Suprapubic skin (tissue), 4 donors: ENCODE results near the gene HES1. TPM values are rescaled to one million over a fixed set of nuclear protein-coding genes. Genes with fewer than 3 reads are reported as not detected.

ENCODE experiments used
- DNase-seq, 2 donors: peaks; one replicate each; pipeline ENCODE4 v3.0.0-alpha.2; 2019; ENCODE audit warnings: low spot score in 2 of 2
- H3K27ac ChIP-seq: fragments of 200-600 bp; sonication (generic); one replicate; pipeline ENCODE4 v1.5.1; 2019
- H3K27me3 ChIP-seq: fragments of 200-600 bp; sonication (generic); one replicate; pipeline ENCODE4 v1.5.1; 2019
- H3K36me3 ChIP-seq: fragments of 200-600 bp; sonication (generic); one replicate; pipeline ENCODE4 v1.5.1; 2019
- H3K4me1 ChIP-seq: fragments of 200-600 bp; sonication (generic); one replicate; pipeline ENCODE4 v1.5.1; 2019
- H3K4me3 ChIP-seq: fragments of 200-600 bp; sonication (generic); one replicate; pipeline ENCODE4 v1.5.1; 2019; ENCODE audit warnings: mild to moderate bottlenecking
- H3K9me3 ChIP-seq: fragments of 200-600 bp; sonication (generic); one replicate; pipeline ENCODE4 v1.5.1; 2019
- EP300 ChIP-seq: sonication (generic); formaldehyde crosslinking; IDR thresholded peaks from one replicate; pipeline ENCODE4 v1.6.1; 2017; ENCODE audit warnings: antibody characterized with exemption
- POLR2A ChIP-seq, 2 donors: fragments of 450-650 bp; IDR thresholded peaks; one replicate each; pipeline ENCODE4 v1.6.1; 2017; ENCODE audit warnings: antibody characterized with exemption in 2 of 2, mild to moderate bottlenecking in 2 of 2, moderate library complexity in 2 of 2
- POLR2AphosphoS5 ChIP-seq, 3 donors: sonication (generic); formaldehyde crosslinking; IDR thresholded peaks; one replicate each; pipeline ENCODE4 v1.6.1; 2017; ENCODE audit warnings: antibody characterized with exemption in 3 of 3
- WGBS: methylation state at CpG from one replicate; pipeline ENCODE4 v1.1.5; 2018; 5-methylcytosine and 5-hydroxymethylcytosine counted together
- total RNA-seq, 4 donors: library from RNA; depleted of rRNA; stranded (reverse); fragments of >200 nt; gene quantifications; one replicate each; pipeline ENCODE4 v1.1.0, GENCODE V29; 2016
- TF ChIP-seq, protein P1 (sequence below), 2 donors: fragments of 200-600 bp in 1 of 2; fragments of 450-650 bp in 1 of 2; sonication (generic) in 1 of 2; IDR thresholded peaks; one replicate each; pipeline ENCODE4 v1.5.1; 2016 to 2019; ENCODE audit warnings: antibody characterized with exemption in 2 of 2, mild to moderate bottlenecking in 1 of 2, moderate library complexity in 1 of 2

Gene HES1
- total RNA-seq, 4 donors from 2014 or later, result 128 to 206 (median 154) TPM

DNA sequence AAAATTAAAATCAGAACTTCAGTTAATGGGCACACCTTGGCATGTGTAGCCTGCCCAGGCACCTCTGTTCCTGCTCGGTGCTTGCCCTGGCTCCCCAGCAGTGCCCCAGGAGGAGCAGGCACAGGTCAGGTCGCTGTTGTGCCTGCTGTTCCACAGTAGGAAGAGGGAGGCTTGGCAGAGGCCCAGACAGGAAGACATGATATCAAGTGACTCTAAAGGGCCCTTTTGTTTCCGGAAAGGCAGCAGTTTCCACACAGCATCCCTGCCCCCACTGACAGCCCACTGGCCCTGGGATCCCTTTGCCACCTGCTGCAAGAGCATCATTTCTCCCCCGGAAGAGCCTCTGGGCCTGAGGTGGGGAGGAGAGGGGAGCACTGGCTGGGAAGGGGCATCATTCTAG is 40.5 kb upstream of the HES1 start:
- no peak for DNase-seq
- WGBS, result 16% methylated on average over 2 of the region's 4 CpGs

DNA sequence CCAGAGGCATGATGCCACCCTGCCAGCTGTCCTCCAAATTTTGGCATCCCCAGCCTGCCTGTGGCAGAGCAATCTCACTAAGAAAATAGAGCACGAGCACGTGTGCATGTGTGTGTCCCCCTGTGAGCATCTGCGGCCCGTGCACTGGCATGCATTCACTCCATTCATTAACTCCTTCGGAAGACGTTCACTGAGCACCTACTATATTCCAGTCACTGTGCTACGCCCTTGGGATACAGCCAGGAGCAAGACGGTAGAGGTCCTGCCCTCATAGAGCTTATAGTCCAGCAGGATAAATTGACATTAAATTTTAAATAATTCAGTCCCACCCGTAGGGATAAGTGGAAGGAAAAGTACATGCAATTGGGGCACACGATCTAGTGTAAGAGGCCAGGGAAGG is 40.0 kb upstream of the HES1 start:
- WGBS, result 98% methylated on average over 7 of the region's 10 CpGs
- Histone ChIP-seq H3K4me3 (no peak overlapping the region), H3K36me3 (no peaks in the 10 kb centered on the region), H3K27me3 (no peaks in the 10 kb centered on the region), H3K4me1 (peaks cover 29% of the 10 kb centered on the region), H3K9me3 (no peaks in the 10 kb centered on the region), H3K27ac (no peak overlapping the region)
- TF ChIP-seq POLR2AphosphoS5 (IDR thresholded peaks at IDR 0.05) (no peak), EP300 (no peak), POLR2A (IDR thresholded peaks at IDR 0.05) (no peak)
- TF ChIP-seq, protein P1, sequence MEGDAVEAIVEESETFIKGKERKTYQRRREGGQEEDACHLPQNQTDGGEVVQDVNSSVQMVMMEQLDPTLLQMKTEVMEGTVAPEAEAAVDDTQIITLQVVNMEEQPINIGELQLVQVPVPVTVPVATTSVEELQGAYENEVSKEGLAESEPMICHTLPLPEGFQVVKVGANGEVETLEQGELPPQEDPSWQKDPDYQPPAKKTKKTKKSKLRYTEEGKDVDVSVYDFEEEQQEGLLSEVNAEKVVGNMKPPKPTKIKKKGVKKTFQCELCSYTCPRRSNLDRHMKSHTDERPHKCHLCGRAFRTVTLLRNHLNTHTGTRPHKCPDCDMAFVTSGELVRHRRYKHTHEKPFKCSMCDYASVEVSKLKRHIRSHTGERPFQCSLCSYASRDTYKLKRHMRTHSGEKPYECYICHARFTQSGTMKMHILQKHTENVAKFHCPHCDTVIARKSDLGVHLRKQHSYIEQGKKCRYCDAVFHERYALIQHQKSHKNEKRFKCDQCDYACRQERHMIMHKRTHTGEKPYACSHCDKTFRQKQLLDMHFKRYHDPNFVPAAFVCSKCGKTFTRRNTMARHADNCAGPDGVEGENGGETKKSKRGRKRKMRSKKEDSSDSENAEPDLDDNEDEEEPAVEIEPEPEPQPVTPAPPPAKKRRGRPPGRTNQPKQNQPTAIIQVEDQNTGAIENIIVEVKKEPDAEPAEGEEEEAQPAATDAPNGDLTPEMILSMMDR (IDR thresholded peaks at IDR 0.05), result no peak
- no peak for DNase-seq

More for the DNA sequence above, 40.5 kb upstream of the HES1 start:
- Histone ChIP-seq H3K4me1 (peaks cover 33% of the 10 kb centered on the region), H3K36me3 (no peaks in the 10 kb centered on the region), H3K27me3 (no peaks in the 10 kb centered on the region), H3K9me3 (no peaks in the 10 kb centered on the region), H3K27ac (no peak overlapping the region), H3K4me3 (no peak overlapping the region)
- no peak for TF ChIP-seq POLR2A (IDR thresholded peaks at IDR 0.05)
- TF ChIP-seq, protein P1 (IDR thresholded peaks at IDR 0.05), result no peak
- no peak for TF ChIP-seq EP300
- no peak for TF ChIP-seq POLR2AphosphoS5 (IDR thresholded peaks at IDR 0.05)

DNA sequence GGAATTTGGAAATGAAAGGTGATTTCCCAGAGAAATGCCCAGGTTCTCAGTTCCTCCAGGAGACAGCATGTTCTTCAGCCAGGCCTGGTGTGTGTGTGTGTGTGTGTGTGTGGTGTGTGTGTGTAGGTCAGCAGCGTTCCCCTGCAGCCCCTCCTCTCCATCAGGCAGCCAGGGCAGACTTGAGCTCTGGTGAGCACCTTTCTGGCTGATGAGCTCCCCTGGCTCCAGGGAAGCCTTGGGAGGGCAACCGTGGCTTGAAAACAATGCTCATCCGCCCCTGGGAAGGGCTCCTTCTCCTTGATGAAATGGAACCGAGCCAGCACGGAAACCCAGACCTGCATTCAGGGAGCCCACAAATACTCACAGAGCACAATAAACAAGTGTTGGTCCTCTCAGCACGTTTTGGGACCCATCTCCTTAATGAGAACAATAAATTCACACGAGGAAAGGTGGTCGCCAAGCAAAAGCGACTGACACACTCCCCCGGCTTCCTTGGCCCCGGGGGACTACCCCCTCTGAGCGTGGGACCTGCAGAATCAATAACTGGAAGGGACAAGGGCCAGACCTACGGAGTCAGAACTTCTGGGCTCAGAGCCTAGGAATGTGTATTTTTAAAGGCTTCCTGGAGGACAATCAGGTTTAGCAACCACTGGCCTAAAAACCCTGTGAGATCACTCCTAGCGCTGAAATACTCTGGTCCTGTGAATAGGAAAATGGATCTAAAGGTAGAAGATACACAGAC is 38.6 kb upstream of the HES1 start:
- Histone ChIP-seq H3K36me3 (no peaks in the 10 kb centered on the region), H3K27me3 (no peaks in the 10 kb centered on the region), H3K9me3 (no peaks in the 10 kb centered on the region), H3K4me3 (no peak overlapping the region), H3K27ac (no peak overlapping the region), H3K4me1 (peaks cover 27% of the 10 kb centered on the region)
- DNase-seq, result no peak
- WGBS, result 64% methylated on average over 9 of the region's 14 CpGs
- TF ChIP-seq POLR2A (IDR thresholded peaks at IDR 0.05) (no peak), POLR2AphosphoS5 (IDR thresholded peaks at IDR 0.05) (no peak), EP300 (no peak)
- TF ChIP-seq, protein P1 (IDR thresholded peaks at IDR 0.05), result no peak

DNA sequence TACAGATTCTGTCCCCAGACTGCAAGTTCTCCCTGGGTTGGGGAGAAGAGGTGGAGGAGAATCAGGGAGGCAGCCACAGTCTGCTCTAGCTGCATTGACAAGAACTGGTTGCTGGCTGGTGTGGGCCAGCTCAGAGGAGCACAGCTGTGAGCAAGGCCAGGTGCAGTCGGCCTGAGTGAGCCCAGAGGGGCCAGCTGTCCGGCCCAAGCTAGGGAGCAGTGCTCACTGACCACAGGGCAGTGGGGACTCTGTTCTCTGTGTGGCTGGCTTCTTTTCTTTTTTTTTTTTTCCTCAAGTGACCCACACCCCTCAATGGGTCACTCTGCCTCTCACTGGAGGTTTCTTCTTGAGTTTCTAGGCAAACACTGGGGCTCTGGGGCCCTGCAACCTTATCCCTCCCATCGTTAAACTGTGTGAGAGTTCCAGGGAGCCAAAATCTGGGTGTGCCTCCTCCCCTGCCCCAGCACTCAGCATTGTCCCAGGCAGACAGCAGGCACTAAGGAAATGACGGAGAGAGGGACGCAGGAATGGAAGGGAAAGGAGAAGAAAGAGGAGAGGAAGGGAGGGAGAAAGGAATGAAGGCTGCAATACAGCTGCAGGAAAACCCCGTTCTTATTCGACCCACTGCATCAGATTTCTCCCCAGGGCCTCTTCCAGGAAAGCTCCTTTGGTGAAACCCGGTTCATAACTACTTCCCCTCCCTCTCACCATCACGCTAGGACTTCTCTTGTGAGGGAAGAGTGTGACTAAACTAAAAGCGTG is 37.7 kb upstream of the HES1 start:
- no peaks in the 10 kb centered on the region for H3K27me3 ChIP-seq
- DNase-seq, result no peak
- H3K36me3 ChIP-seq, result no peaks in the 10 kb centered on the region
- TF ChIP-seq, protein P1 (IDR thresholded peaks at IDR 0.05), result no peak
- TF ChIP-seq POLR2A (IDR thresholded peaks at IDR 0.05) (no peak), POLR2AphosphoS5 (IDR thresholded peaks at IDR 0.05) (no peak), EP300 (no peak)
- 59% methylated on average over 10 of the region's 10 CpGs for WGBS
- no peak overlapping the region for H3K27ac ChIP-seq
- H3K9me3 ChIP-seq, result no peaks in the 10 kb centered on the region
- no peak overlapping the region for H3K4me3 ChIP-seq
- H3K4me1 ChIP-seq, result peaks cover 27% of the 10 kb centered on the region

DNA sequence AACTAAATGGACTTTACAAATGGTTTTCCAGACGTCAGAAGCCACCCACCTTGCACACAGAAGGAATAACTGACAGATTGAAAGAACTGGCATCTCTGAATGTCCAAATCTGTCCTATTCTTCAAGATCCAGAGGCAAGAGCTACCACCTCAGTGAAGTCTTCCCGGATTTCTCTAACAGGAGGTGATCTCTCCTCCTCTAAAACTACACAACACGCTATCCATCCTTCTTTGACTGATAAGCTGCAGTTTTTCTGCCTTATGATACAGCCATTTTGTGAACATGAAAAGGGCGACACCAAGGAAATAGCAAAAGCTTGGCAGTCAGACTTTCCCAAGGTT is 37.1 kb upstream of the HES1 start:
- Histone ChIP-seq H3K36me3 (no peaks in the 10 kb centered on the region), H3K27me3 (no peaks in the 10 kb centered on the region), H3K4me1 (peaks cover 27% of the 10 kb centered on the region), H3K9me3 (no peaks in the 10 kb centered on the region), H3K4me3 (no peak overlapping the region), H3K27ac (no peak overlapping the region)
- no peak for DNase-seq
- WGBS, result 85% methylated on average over 4 of the region's 4 CpGs
- TF ChIP-seq POLR2AphosphoS5 (IDR thresholded peaks at IDR 0.05) (no peak), EP300 (no peak), POLR2A (IDR thresholded peaks at IDR 0.05) (no peak)
- TF ChIP-seq, protein P1 (IDR thresholded peaks at IDR 0.05), result no peak
